ENCODE measurements around the gene CAMK1D. TPM values are rescaled to one million over a fixed set of nuclear protein-coding genes. Genes with fewer than 3 reads are reported as not detected.

CAMK1D gene
- total and polyA plus RNA-seq, 9 donors = 1.8 to 11.7 (median 5.5) TPM

- intact Hi-C loops (cut with DNase I) = no loop called here
- no peaks in the 10 kb centered on the region for H3K36me3 ChIP-seq
- no peaks in the 10 kb centered on the region for H3K9me3 ChIP-seq
- H3K27me3 ChIP-seq = no peaks in the 10 kb centered on the region
- H3K4me3 ChIP-seq = no peak overlapping the region
- no peaks in the 10 kb centered on the region for H3K4me1 ChIP-seq (ENCODE audit: insufficient read depth)
- H3K27ac ChIP-seq = no peak overlapping the region
- TF ChIP-seq EP300 (IDR thresholded peaks at IDR 0.05) (no peak), CTCF (IDR thresholded peaks at IDR 0.05) (no peak), POLR2A (IDR thresholded peaks at IDR 0.05) (no peak)
- WGBS, 3 donors = 86 to 89% (median 88%) methylated on average over 9 of the region's 9 CpGs
- DNase-seq = no peak
These were observed 53.8 kb downstream of the CAMK1D start for GRCh38 chr10:12403119-12403518.

GRCh38 chr10:12405342-12406320 is 56.3 kb downstream of the CAMK1D start:
- Histone ChIP-seq H3K4me1 (ENCODE audit: insufficient read depth) (no peaks in the 10 kb centered on the region), H3K27ac (no peak overlapping the region), H3K9me3 (no peaks in the 10 kb centered on the region), H3K4me3 (no peak overlapping the region), H3K27me3 (no peaks in the 10 kb centered on the region), H3K36me3 (no peaks in the 10 kb centered on the region)
- intact Hi-C loops (cut with DNase I) = no loop called here
- TF ChIP-seq CTCF (IDR thresholded peaks at IDR 0.05) = no peak
- TF ChIP-seq EP300 (IDR thresholded peaks at IDR 0.05) = no peak
- no peak for TF ChIP-seq POLR2A (IDR thresholded peaks at IDR 0.05)
- no peak for DNase-seq
- WGBS, 3 donors = 79 to 86% (median 85%) methylated on average over 24 of the region's 24 CpGs

- no peak overlapping the region for H3K4me3 ChIP-seq
- WGBS, 3 donors = 91 to 96% (median 95%) methylated on average over 9 of the region's 9 CpGs
- H3K9me3 ChIP-seq = no peaks in the 10 kb centered on the region
- no peak for DNase-seq
- no peak overlapping the region for H3K27ac ChIP-seq
- TF ChIP-seq POLR2A (IDR thresholded peaks at IDR 0.05) (no peak), CTCF (IDR thresholded peaks at IDR 0.05) (no peak), EP300 (IDR thresholded peaks at IDR 0.05) (no peak)
- H3K27me3 ChIP-seq = no peaks in the 10 kb centered on the region
- intact Hi-C loops (cut with DNase I) = no loop called here
- no peaks in the 10 kb centered on the region for H3K4me1 ChIP-seq (ENCODE audit: insufficient read depth)
- no peaks in the 10 kb centered on the region for H3K36me3 ChIP-seq
These were observed 57.5 kb downstream of the CAMK1D start for GRCh38 chr10:12406764-12407400.

GRCh38 chr10:12408472-12408871 is 59.1 kb downstream of the CAMK1D start:
- Histone ChIP-seq H3K9me3 (no peaks in the 10 kb centered on the region), H3K27ac (no peak overlapping the region), H3K27me3 (no peaks in the 10 kb centered on the region), H3K36me3 (no peaks in the 10 kb centered on the region), H3K4me3 (no peak overlapping the region), H3K4me1 (ENCODE audit: insufficient read depth) (no peaks in the 10 kb centered on the region)
- TF ChIP-seq POLR2A (IDR thresholded peaks at IDR 0.05) = no peak
- no peak for TF ChIP-seq EP300 (IDR thresholded peaks at IDR 0.05)
- no peak for TF ChIP-seq CTCF (IDR thresholded peaks at IDR 0.05)
- intact Hi-C loops (cut with DNase I) = no loop called here
- 93 to 94% (median 93%) methylated on average over 8 of the region's 8 CpGs for WGBS, 3 donors
- DNase-seq = no peak
